Measurements from ENCODE around the gene CIART.

GRCh38 chr1:150295476-150295875 lies 13.1 kb downstream of the CIART start:
- no peak for TF ChIP-seq POLR2A (IDR thresholded peaks at IDR 0.05; ENCODE audit: low read depth, low read length)
- no peak for TF ChIP-seq TAF1 (IDR thresholded peaks at IDR 0.05; ENCODE audit: borderline replicate concordance, low read depth, low read length)
- TF ChIP-seq POLR2AphosphoS5 (IDR thresholded peaks at IDR 0.05; ENCODE audit: low read depth, low read length), result no peak

Data from GM12892 (cell line).